Ecto neural progenitor cell (in vitro differentiated cells): ENCODE data around the gene PTPRM.

Experiments
- DNase-seq: peaks from one replicate; pipeline ENCODE4 v3.0.0-alpha.2; 2018; ENCODE audit warnings: low spot score

Gene PTPRM

DNA sequence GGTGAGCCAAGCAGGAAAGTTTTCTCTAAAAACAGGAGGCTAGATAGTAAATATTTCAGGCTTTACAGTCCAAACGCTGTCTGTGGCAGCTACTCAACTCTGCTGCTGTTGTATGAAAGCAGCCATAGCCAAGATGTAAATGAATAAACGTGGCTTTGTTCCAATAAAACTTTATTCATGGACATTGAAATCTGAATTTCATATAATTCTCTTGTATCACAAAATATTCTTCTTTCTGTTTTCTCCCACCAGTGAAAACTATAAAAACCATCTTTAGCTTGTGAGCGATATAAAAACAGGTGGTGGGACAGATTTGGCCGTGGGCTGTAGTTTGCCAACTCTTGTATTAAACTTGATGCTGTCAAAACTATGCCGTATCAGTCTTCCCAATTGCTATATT is 333.0 kb downstream of the PTPRM start:
- DNase-seq: no peak

- no peak for DNase-seq
Observed at GRCh38 chr18:7901657-7902056, 334.5 kb downstream of the PTPRM start.

DNA sequence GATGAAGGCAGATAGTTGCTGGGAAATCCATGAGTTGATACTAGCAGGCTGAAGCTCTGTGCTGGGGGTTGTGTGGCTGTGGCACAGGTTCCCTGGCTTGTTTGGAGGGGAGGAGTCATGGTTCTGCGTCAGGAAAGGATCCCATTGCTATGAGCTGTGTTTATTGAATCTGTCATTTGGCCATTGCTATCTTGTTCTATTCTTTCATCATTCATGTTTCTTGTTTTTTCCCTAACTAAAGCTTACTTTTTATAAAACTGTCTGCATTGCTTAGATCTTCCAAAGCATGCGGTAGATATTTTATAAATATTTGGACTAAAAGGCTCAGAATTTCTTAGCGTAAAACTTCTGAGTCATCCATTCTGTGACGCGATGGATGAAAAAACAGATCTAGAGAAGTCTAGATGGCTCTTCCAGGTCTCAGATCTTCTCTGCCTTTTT is 335.3 kb downstream of the PTPRM start:
- no peak for DNase-seq

- DNase-seq: no peak
Observed at GRCh38 chr18:7904529-7904928, 337.4 kb downstream of the PTPRM start.

DNA sequence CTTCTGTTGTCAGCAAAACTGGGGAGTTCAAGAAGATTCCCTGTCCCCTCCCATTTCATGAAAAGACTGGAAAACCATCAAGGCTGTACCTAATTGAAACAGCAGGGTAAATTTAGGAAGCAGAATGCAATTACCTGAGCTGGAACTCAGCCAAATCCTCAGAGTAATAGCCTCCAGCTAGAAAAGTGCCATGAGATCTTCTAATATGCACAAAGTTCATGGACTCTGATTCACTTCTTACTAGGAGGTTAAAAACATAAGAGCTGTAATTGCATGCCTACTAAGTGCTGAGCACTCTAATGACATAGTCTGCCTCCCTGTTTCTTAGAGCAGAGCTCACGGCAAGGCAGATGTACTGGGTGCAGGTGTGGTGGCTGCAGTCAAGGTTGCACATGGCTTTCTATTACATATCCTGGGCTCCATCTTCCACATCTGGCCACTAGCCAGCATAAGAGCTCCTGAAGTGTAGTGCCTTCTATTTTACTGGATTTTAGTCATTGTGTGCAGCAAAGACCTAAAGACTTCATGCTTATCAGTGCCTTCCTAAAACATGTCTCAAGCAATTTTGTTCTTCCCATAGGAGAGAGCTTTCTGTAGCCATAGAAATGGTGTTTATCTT is 341.7 kb downstream of the PTPRM start:
- DNase-seq: no peak

DNA sequence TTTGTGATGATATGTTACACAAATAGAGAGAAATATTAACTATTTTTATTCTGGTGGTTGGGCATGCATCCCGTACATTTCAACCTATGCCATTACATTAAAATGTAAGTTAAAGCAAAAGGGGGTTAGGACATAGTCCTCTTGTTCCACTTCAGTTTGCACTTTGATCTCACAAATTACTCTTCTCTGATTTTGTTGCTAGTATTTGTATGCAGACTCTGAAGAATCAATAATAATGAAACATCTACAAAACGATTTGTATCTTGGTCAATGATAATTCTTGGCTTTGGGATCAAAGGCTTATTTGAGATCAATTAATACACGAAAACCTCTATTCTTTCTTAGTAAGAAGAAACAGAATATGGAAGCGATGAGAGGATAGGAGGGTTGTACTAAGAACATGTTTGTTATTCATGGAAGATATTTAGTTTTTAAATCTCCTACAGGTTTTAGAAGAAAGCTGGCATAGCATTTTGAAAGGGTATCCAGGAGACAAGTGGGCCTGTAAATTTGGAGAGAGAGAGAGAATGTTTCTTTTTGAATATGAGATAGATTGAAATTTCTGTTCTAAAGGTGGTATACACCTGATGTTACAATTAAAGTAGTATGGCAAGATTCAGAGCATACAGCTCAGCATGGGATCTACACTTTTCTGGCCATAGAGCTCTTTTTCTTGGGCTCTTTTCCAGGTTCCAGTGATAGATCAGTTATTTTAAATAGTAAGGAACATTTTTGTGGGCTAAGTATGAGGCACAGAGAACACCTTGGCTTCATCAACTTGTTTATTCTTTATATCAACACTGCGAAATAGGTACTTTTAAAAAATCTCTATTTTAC is 347.9 kb downstream of the PTPRM start:
- DNase-seq: no peak

DNA sequence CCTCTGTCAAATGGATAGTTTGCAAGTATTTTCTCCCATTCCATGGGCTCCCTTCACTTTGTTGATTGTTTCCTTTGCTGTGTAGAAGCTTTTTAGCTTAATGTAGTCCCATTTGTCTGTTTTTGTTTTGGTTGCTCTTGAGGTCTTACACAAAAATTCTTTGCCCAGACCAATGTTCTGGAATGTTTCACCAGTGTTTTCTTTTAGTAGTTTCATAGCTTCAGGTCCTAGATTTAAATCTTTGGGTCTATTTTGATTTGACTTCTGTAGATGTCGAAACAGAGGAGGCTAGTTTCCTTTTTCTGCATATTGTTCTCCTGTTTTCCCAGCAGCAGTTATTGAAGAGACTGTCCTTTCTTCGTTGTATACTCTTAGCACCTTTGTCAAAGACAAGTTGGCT is 351.6 kb downstream of the PTPRM start:
- DNase-seq: no peak

GRCh38 chr18:7919565-7919964 is 352.4 kb downstream of the PTPRM start:
- DNase-seq: no peak

DNA sequence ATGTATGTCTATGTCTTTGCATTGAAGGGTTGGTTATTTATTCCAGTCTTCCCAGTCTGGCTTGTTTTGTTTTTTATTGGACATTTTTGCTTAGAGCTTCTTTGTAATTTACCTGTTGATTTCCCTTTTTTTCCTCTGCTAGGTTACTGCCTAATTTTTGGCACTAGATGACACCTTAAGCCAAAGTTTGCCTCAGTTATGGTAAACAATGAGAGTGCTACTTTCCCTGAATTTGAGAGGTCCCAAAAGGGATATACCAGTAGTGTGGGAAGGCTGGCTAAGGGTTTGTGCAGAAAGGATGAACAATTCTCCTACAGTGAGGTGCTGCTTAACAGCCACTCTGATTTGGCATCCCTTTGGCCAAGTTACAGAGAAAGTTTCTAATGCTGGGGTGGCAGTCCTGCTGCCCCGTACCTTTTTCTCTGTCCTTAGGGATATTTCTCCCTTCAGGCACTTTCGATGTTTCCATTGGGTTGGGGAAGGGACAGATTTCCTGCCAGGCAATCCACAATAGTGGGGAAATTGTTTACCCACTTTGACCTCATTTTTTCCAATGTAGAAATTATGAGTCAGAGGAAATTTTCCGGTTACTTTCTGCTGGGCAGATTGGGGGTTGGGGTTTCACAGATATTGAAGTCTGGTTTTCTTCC is 354.9 kb downstream of the PTPRM start:
- DNase-seq: no peak

DNA sequence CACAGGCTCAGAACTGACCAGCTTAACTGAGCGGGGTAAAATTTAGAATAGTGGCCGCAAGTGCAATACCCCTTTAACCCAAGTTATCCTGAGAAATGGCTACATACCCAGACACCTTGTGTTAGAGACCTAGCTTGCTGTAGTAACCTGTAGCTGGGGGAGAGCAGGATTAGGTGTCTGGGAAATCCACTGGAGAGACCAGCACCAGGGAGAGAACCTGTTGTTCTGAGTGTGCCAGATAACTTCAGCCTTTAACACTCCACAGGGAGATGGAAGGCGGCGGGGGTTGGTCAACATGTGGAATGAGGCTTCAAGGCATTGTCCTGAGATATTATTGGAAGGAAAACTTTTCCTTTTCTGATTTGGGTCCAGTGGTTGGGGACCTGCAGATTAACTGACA is 356.0 kb downstream of the PTPRM start:
- no peak for DNase-seq

DNA sequence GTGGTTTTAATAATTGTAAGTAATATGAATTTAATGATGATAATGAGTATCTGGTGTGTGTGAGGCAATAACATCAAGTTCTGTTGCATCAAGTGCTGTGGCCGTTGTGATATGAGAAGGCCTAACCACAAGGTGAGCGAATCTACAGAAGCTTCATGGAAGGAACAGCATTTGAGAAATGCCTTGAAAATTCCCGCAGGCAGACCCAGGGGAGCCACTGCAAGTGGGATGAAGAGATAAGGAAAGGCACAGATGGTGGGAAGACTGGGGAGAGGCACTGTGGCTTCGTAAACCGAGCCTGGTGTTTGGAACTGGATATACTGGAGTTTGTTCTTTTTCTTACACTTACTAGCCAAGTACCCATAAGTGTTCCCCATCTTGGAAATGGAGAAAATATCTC is 357.5 kb downstream of the PTPRM start:
- no peak for DNase-seq

GRCh38 chr18:7926526-7926925 is 359.4 kb downstream of the PTPRM start:
- DNase-seq: no peak

- no peak for DNase-seq
Observed at GRCh38 chr18:7927119-7927518, 360.0 kb downstream of the PTPRM start.

DNA sequence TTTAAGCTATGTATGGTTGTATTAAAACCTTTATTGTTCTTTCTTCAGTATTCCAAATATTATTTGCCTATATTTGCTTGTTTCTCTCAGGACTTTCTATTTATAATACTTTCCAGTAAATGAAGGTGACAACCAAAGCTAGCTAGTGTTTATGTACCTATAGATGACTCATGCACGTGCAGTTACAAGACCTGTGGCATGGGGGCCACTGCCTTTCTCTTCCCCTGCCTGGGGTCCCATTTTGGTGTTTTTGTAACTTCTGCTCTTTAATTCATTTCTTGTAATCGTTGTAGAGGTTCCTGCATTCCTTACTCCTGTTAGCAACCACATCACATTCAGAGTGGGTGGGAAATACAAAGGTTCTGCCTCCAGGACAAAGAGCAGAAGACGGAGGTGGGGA is 364.6 kb downstream of the PTPRM start:
- DNase-seq: no peak

DNA sequence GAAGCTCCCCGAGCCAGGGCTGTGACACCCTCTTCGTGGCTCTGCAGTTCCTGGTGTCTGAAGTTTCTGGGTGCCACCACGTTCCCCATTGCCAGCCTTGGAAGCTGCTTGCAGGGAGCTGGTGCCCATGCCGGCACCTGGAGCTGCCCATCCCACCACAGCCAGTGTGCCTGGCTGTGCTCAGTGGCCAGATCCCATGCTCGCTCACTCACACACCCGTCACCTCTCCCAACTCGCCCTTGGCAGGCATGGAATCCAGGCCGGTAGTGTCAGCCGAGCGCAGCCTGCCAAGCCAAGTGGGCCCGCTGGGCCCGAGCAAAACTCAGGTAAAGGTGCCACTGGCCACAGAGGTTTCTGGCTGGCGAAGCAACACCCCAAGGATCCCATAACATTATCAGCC is 370.2 kb downstream of the PTPRM start:
- no peak for DNase-seq

GRCh38 chr18:7939521-7939920 is 372.4 kb downstream of the PTPRM start:
- DNase-seq: no peak

GRCh38 chr18:7940379-7940778 is 373.3 kb downstream of the PTPRM start:
- no peak for DNase-seq

GRCh38 chr18:7940971-7941370 is 373.9 kb downstream of the PTPRM start:
- DNase-seq: no peak

DNA sequence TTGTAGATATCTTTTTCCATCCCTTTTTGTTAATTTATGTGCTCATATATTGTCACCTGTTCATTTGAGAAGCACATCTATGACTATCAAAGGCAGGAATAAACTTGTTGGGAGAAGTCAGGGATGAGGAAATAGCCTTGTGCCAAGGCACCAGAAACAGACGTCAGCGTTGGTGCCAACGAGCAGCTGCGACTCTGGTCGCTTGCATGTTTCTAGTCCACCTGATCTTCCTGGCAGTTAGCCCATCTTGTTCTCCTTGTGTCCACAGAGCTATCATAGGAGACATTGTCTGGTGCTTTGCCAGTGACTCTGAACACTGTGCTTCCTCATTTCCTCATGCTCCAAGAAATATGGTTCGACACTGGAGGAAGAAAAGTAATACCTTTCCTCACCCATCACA is 374.4 kb downstream of the PTPRM start:
- no peak for DNase-seq

GRCh38 chr18:7945882-7946281 is 378.8 kb downstream of the PTPRM start:
- DNase-seq: no peak

DNA sequence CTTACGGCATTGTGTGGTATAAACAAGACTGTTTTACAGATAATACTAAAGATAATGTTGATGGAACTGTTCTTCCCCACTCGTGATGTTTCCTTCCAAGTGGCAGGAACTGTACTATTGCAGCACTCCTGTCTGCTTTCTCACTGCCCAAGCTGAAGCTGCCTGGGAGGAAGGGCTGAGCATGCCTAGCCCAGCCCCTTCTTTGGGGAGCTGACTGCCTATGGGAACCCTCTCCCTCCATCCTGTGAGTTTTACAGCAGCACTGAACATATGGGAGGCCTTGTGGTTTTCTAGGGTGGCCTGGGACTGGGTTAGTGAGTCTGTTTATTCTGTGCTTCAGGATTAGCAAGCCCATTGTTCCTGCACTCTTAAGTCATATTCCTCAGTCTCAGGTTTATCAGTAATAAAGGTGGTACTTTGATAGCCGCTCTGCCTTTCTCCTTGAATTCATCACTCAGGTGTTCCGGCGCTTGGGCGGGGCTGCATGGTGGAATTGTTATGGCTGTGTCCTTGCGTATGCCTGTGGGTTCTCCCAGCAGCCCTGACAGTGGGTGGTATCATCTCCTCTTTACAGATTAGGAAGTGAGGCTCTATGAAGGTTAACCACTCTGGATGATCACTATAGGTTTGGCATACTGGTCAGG is 379.7 kb downstream of the PTPRM start:
- DNase-seq: no peak

DNA sequence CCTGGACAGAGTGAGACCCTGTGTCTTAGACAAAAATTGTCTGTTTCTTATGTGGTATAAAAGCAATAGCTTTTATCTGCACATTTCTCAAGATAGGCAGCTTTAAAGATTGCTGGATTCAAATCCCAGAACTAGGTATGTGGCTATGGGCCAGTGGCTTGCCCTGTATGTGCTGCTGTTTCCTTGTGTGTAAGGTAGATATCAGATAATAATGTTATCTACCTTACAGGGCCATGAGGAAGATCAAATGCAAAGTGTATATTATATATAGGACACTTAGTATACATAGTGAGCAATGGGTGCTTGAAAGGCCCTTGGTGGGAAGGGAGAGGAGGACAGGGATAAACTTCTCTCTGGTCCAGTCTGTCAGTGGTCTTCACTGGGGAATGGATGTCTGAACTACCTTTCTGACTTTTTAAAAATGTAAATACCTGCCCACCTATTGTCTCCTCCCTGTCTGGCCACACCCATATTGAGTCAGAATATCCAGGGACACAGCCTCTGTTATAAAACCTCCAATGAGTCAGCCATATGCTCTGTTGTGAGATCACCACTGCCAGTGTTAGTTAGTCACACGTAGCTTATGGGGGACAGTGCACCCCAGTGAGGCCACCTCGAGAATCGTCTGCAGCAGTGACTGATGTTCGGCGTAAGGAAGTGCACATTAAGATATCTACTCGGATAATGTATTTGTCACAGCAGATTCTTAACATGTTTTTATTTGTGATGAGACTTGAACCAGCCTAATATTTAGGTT is 383.4 kb downstream of the PTPRM start:
- DNase-seq: no peak
